IMR-90 (cell line): ENCODE data around the gene SHC4. TPM values are rescaled to one million over a fixed set of nuclear protein-coding genes. Genes with fewer than 3 reads are reported as not detected.

Source experiments
- ATAC-seq: fragments of 200-7000 bp; cut with Tn5 transposase; 2 replicates; pipeline ENCODE4 v1.9.1; 2020; ENCODE audit warnings: low read depth, mild to moderate bottlenecking, moderate library complexity
- BruUV-seq: library from RNA; stranded (reverse); fragments of 400-500 nt; replicated peaks from 2 replicates; lab custom pipeline; 2021; lab: Mats Ljungman, UMichigan
- CTCF ChIA-PET: fragments of 300-600 bp; formaldehyde crosslinking; extraction: SDS; loops from one replicate; lab custom pipeline; 2021; ENCODE audit warnings: antibody characterized with exemption; lab: Yijun Ruan, JAX
- POLR2A ChIA-PET: fragments of 300-600 bp; sonication (Branson Sonifier 250); formaldehyde crosslinking; loops from one replicate; lab custom pipeline; 2022; ENCODE audit warnings: antibody characterized with exemption; ENCODE audit not compliant: unreplicated experiment; lab: Charles Lee
- DNase-seq: peaks from one replicate; pipeline ENCODE4 v3.0.0; 2013
- H2AFZ ChIP-seq: replicated peaks from 2 replicates; pipeline ENCODE3; 2013; ENCODE audit warnings: low read length, mild to moderate bottlenecking; ENCODE audit not compliant: poor library complexity
- H2AK5ac ChIP-seq: 2 replicates; pipeline ENCODE4 v1.6.1; 2013; ENCODE audit warnings: low read depth, low read length, inconsistent platforms
- H2AK9ac ChIP-seq: replicated peaks from 2 replicates; pipeline ENCODE3; 2013; ENCODE audit warnings: mild to moderate bottlenecking, low read depth, low read length, moderate library complexity; ENCODE audit not compliant: poor library complexity
- H2BK120ac ChIP-seq: 2 replicates; pipeline ENCODE4 v1.6.1; 2013; ENCODE audit warnings: low read depth, low read length, inconsistent platforms
- H2BK15ac ChIP-seq: 3 replicates; pipeline ENCODE4 v1.6.1; 2013; ENCODE audit warnings: low read depth, low read length, inconsistent platforms
- H2BK20ac ChIP-seq: 2 replicates; pipeline ENCODE4 v1.6.1; 2013; ENCODE audit warnings: low read depth, mild to moderate bottlenecking, inconsistent platforms, low read length, moderate library complexity
- H2BK5ac ChIP-seq: 2 replicates; pipeline ENCODE4 v1.6.1; 2013; ENCODE audit warnings: mild to moderate bottlenecking, low read depth, low read length, inconsistent platforms; ENCODE audit not compliant: poor library complexity, severe bottlenecking
- H3K14ac ChIP-seq: replicated peaks from 2 replicates; pipeline ENCODE4 v1.6.1; 2013; ENCODE audit warnings: low read depth, low read length, inconsistent platforms
- H3K18ac ChIP-seq: 2 replicates; pipeline ENCODE4 v1.6.1; 2013; ENCODE audit warnings: low read depth, low read length, control low read depth
- H3K23ac ChIP-seq: 2 replicates; pipeline ENCODE4 v1.6.1; 2013; ENCODE audit warnings: low read depth, low read length, inconsistent platforms
- H3K27ac ChIP-seq: 2 replicates; pipeline ENCODE4 v1.5.1; 2013; ENCODE audit warnings: mild to moderate bottlenecking, control low read depth, low read length; ENCODE audit not compliant: insufficient read depth
- H3K27me3 ChIP-seq: 2 replicates; pipeline ENCODE4 v1.6.1; 2013; ENCODE audit warnings: low read length; ENCODE audit not compliant: control insufficient read depth, insufficient read depth
- H3K36me3 ChIP-seq: 2 replicates; pipeline ENCODE4 v1.6.1; 2013; ENCODE audit warnings: low read length, mixed read lengths; ENCODE audit not compliant: control insufficient read depth, insufficient read depth
- H3K4ac ChIP-seq: 2 replicates; pipeline ENCODE4 v1.6.1; 2013; ENCODE audit warnings: low read depth, low read length, inconsistent platforms
- H3K4me1 ChIP-seq: 2 replicates; pipeline ENCODE4 v1.6.1; 2013; ENCODE audit warnings: low read length, mixed read lengths; ENCODE audit not compliant: control insufficient read depth, insufficient read depth
- H3K4me2 ChIP-seq: 2 replicates; pipeline ENCODE4 v1.6.1; 2013; ENCODE audit warnings: low read depth, mild to moderate bottlenecking, control low read depth, low read length, moderate library complexity
- H3K4me3 ChIP-seq: 2 replicates; pipeline ENCODE4 v1.5.1; 2013; ENCODE audit warnings: low read depth, mild to moderate bottlenecking, control low read depth, low read length, moderate library complexity; ENCODE audit not compliant: insufficient read depth
- H3K56ac ChIP-seq: 2 replicates; pipeline ENCODE4 v1.6.1; 2013; ENCODE audit warnings: low read length, inconsistent platforms; ENCODE audit not compliant: insufficient read depth; ENCODE audit errors: extremely low read depth
- H3K79me1 ChIP-seq, 2 experiments: 2 replicates each; pipeline ENCODE4 v1.6.1; 2013; ENCODE audit warnings: low read length in 2 of 2, inconsistent platforms in 1 of 2, low read depth in 1 of 2
- H3K9ac ChIP-seq: 2 replicates; pipeline ENCODE4 v1.6.1; 2013; ENCODE audit warnings: low read depth, low read length, control low read depth
- H3K9me1 ChIP-seq: 2 replicates; pipeline ENCODE4 v1.6.1; 2013; ENCODE audit warnings: low read length, inconsistent platforms; ENCODE audit not compliant: insufficient read depth
- H3K9me3 ChIP-seq: 2 replicates; pipeline ENCODE4 v1.6.1; 2013; ENCODE audit warnings: low read length; ENCODE audit not compliant: control insufficient read depth, insufficient read depth
- H4K20me1 ChIP-seq: 2 replicates; pipeline ENCODE4 v1.6.1; 2013; ENCODE audit warnings: low read length, inconsistent platforms; ENCODE audit not compliant: insufficient read depth
- H4K5ac ChIP-seq: 2 replicates; pipeline ENCODE4 v1.6.1; 2013; ENCODE audit warnings: mild to moderate bottlenecking, low read depth, low read length, control low read depth
- H4K8ac ChIP-seq, 2 experiments: 2 replicates each; pipeline ENCODE4 v1.6.1; 2013; ENCODE audit warnings: low read depth in 2 of 2, low read length in 2 of 2, control low read depth in 1 of 2, inconsistent platforms in 1 of 2
- H4K91ac ChIP-seq: 2 replicates; pipeline ENCODE4 v1.6.1; 2013; ENCODE audit warnings: low read depth, low read length, inconsistent platforms; ENCODE audit not compliant: insufficient read depth
- BHLHE40 ChIP-seq: fragments of 150-350 bp; IDR thresholded peaks from 2 replicates; pipeline ENCODE4 v1.6.1; 2016; ENCODE audit warnings: mild to moderate bottlenecking, low read depth, low read length
- CEBPB ChIP-seq: IDR thresholded peaks from 2 replicates; pipeline ENCODE4 v1.6.1; 2012; ENCODE audit warnings: low read depth, low read length, improper control_type of control experiment
- CHD1 ChIP-seq: IDR thresholded peaks from 2 replicates; pipeline ENCODE4 v1.6.1; 2012; ENCODE audit warnings: low read depth, low read length, improper control_type of control experiment
- FOS ChIP-seq: fragments of 150-350 bp; IDR thresholded peaks from 2 replicates; pipeline ENCODE4 v1.6.1; 2016; ENCODE audit warnings: low read depth, low read length
- POLR2A ChIP-seq: IDR thresholded peaks from 2 replicates; pipeline ENCODE4 v1.6.1; 2012; ENCODE audit warnings: mild to moderate bottlenecking, low read depth, low read length
- RAD21 ChIP-seq: IDR thresholded peaks from 2 replicates; pipeline ENCODE4 v1.6.1; 2012; ENCODE audit warnings: low read length, improper control_type of control experiment
- WGBS, 2 experiments: methylation state at CpG; one replicate each; pipeline versions ENCODE4 v1.1.5 to v1.1.7; 2013; ENCODE audit warnings: missing lambda C conversion rate in 2 of 2; ENCODE audit not compliant: insufficient read length in 1 of 2; ENCODE audit errors: extremely low coverage in 2 of 2; 5-methylcytosine and 5-hydroxymethylcytosine counted together
- dilution Hi-C: fragments of 300-500 bp; cut with HindIII; formaldehyde crosslinking; loops from one replicate; pipeline ENCODE4 v1.14.3; 2018; ENCODE audit warnings: low sequenced_read_pairs; ENCODE audit not compliant: unreplicated experiment
- in situ Hi-C: fragments of 300-500 bp; cut with MboI; formaldehyde crosslinking; loops from 3 replicates; pipeline ENCODE4 v1.14.3; 2019; ENCODE audit warnings: low sequenced_read_pairs, inconsistent platforms, mixed read lengths
- intact Hi-C: fragments of 100-400 bp; cut with micrococcal nuclease; formaldehyde crosslinking; loops from 2 replicates; pipeline ENCODE4 v1.10.0; 2022
- polyA plus RNA-seq, 3 experiments: library from polyadenylated mRNA; depleted of rRNA; stranded (reverse); fragments of >200 nt; gene quantifications; 2 replicates each; pipeline ENCODE4 v1.2.3, GENCODE V29; 2012; ENCODE audit warnings: low replicate concordance in 1 of 3
- total RNA-seq: library from RNA; depleted of rRNA; stranded (reverse); fragments of >200 nt; gene quantifications from 2 replicates; pipeline ENCODE4 v1.2.3, GENCODE V29; 2012
- TF ChIP-seq, protein P1 (sequence below): conservative IDR thresholded peaks from 2 replicates; pipeline ENCODE4 v1.5.1; 2012; ENCODE audit warnings: mild to moderate bottlenecking, low read depth, low read length, improper control_type of control experiment

SHC4 gene
- total and polyA plus RNA-seq, 2 of the 4 experiments (the other 2 are of a cell fraction), result 0.91 to 2.7 TPM

DNA sequence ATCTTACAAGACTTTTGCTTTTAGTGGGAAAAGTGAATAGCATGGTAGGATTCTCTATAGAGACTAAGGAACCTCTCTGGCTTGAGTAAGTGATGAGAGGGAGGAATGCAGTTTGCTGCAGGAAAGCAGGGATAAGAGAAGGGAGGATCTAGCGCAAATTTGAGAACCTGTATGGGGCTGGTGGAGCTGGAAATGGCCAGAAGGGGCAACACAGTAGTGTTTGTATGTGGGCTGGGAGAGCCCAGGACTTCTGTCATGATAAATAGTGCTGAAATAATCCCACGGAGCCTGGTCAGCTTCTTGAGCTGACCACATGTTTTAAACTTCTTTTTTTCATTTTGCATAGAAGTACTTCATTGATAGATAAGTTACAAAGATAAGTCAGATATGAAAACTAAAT is 11.2 kb upstream of the SHC4 start:
- Histone ChIP-seq H2AK5ac (no peak overlapping the region), H2AFZ (peak overlapping the region; percentile 69), H2BK20ac (no peak overlapping the region; the same call in 1 of the 2 replicates), H4K8ac (peak overlapping the region in 1 of 2 experiments; percentile 64; a peak in 2 of 4 replicates), H2AK9ac (no peak overlapping the region), H2BK5ac (no peak overlapping the region), H3K4ac (no peak overlapping the region), H3K56ac (no peak overlapping the region), H4K20me1 (no peaks in the 10 kb centered on the region), H3K14ac (peak overlapping the region; percentile 40; the same call in 1 of the 2 replicates), H3K36me3 (no peaks in the 10 kb centered on the region), H3K4me3 (no peak overlapping the region), H3K4me2 (no peak overlapping the region), H2BK15ac (no peak overlapping the region), H2BK120ac (no peak overlapping the region), H3K9me1 (0 out of 2 replicates have a peak, but pooled peaks cover 2% of the 10 kb centered on the region), H3K23ac (no peak overlapping the region), H3K9ac (no peak overlapping the region), H4K91ac (no peak overlapping the region), H3K9me3 (no peaks in the 10 kb centered on the region), H3K79me1 (no peaks in the 10 kb centered on the region), H3K27ac (no peak overlapping the region), H3K18ac (no peak overlapping the region), H3K27me3 (no peaks in the 10 kb centered on the region), H3K4me1 (no peaks in the 10 kb centered on the region; the same call in 1 of the 2 replicates), H4K5ac (no peak overlapping the region)
- intact Hi-C loops (no loop called here), dilution Hi-C loops (no loop called here), in situ Hi-C loops (loop anchor here (25.0 kb wide), 1 partner anchor 613 kb away; no protein-coding TSS in a partner anchor)
- WGBS, 2 experiments, result no CpG with 5 or more reads among the region's 2 CpGs
- no peak for ATAC-seq
- TF ChIP-seq RAD21 (no peak), POLR2A (no peak), CHD1 (no peak), BHLHE40 (no peak), FOS (no peak), CEBPB (no peak)
- TF ChIP-seq, protein P1, sequence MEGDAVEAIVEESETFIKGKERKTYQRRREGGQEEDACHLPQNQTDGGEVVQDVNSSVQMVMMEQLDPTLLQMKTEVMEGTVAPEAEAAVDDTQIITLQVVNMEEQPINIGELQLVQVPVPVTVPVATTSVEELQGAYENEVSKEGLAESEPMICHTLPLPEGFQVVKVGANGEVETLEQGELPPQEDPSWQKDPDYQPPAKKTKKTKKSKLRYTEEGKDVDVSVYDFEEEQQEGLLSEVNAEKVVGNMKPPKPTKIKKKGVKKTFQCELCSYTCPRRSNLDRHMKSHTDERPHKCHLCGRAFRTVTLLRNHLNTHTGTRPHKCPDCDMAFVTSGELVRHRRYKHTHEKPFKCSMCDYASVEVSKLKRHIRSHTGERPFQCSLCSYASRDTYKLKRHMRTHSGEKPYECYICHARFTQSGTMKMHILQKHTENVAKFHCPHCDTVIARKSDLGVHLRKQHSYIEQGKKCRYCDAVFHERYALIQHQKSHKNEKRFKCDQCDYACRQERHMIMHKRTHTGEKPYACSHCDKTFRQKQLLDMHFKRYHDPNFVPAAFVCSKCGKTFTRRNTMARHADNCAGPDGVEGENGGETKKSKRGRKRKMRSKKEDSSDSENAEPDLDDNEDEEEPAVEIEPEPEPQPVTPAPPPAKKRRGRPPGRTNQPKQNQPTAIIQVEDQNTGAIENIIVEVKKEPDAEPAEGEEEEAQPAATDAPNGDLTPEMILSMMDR, result no peak
- ChIA-PET CTCF (interaction anchor here (0.6 to 2.8 kb wide), 9 partner anchors 10 to 1148 kb away, joined by 3 to 34 read pairs (median 4); partner anchors contain the start of genes GALK2 and SHC4), POLR2A (interaction anchor here (0.7 to 1.1 kb wide), 2 partner anchors 95 to 97 kb away, joined by 3 read pairs; partner anchors contain the start of gene EID1)
- DNase-seq, result no peak
- no TSS peak for BruUV-seq
